Measurements from ENCODE around the gene SLIT1.

Gene SLIT1

GRCh38 chr10:97144297-97144696 is 41.5 kb downstream of the SLIT1 start:
- Histone ChIP-seq H3K36me3 (ENCODE audit: low read length) (no peaks in the 10 kb centered on the region), H3K27me3 (ENCODE audit: low read length) (no peaks in the 10 kb centered on the region), H4K20me1 (ENCODE audit: low read depth, low read length) (no peaks in the 10 kb centered on the region), H2AFZ (ENCODE audit: low read depth, low read length, severe bottlenecking) (no peak overlapping the region), H3K9me2 (replicated peaks; ENCODE audit: insufficient read depth, low read length) (no peaks in the 10 kb centered on the region), H3K9me3 (ENCODE audit: insufficient read depth, low read length) (no peaks in the 10 kb centered on the region), H3K4me2 (ENCODE audit: low read depth, low read length, poor library complexity, severe bottlenecking) (no peak overlapping the region), H3F3A (ENCODE audit: insufficient read depth) (no peaks in the 10 kb centered on the region), H3K9ac (ENCODE audit: low read length) (no peak overlapping the region), H3K79me2 (ENCODE audit: insufficient read depth, low read length) (no peaks in the 10 kb centered on the region), H3K27ac (ENCODE audit: low read depth, low read length) (no peak overlapping the region), H3K4me3 (ENCODE audit: insufficient read depth, low read length, poor library complexity, severe bottlenecking) (no peak overlapping the region)
- TF ChIP-seq CTCF (IDR thresholded peaks at IDR 0.05; ENCODE audit: insufficient read depth, low read length, poor library complexity, severe bottlenecking) (no peak), EZH2phosphoT487 (conservative IDR thresholded peaks at IDR 0.05; ENCODE audit: low read length) (no peak)

DNA sequence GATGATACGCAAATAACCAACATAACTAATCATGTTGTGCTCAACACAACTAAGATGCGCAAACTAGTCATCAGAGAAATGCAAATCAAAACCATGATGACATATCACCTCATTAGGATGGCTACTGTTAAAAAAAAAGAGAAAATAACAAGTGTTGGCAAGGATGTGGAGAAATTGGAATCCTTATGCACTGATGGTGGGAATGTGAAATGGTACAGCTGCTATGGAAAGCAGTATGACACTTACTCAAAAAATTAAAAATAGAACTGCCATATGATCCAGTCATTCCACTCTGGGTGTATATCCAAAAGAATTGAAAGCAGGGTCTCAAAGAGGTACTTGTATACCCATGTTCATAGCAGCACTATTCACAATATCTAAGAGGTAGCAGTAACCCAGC is 42.9 kb downstream of the SLIT1 start:
- H3K27me3 ChIP-seq (ENCODE audit: low read length): no peaks in the 10 kb centered on the region
- no peak overlapping the region for H2AFZ ChIP-seq (ENCODE audit: low read depth, low read length, severe bottlenecking)
- TF ChIP-seq CTCF (IDR thresholded peaks at IDR 0.05; ENCODE audit: insufficient read depth, low read length, poor library complexity, severe bottlenecking) (no peak), EZH2phosphoT487 (conservative IDR thresholded peaks at IDR 0.05; ENCODE audit: low read length) (no peak)
- no peak overlapping the region for H3K9ac ChIP-seq (ENCODE audit: low read length)
- no peak overlapping the region for H3K27ac ChIP-seq (ENCODE audit: low read depth, low read length)
- no peaks in the 10 kb centered on the region for H3K36me3 ChIP-seq (ENCODE audit: low read length)
- H3K9me3 ChIP-seq (ENCODE audit: insufficient read depth, low read length): no peaks in the 10 kb centered on the region
- H3K9me2 ChIP-seq (replicated peaks; ENCODE audit: insufficient read depth, low read length): no peaks in the 10 kb centered on the region
- no peaks in the 10 kb centered on the region for H3F3A ChIP-seq (ENCODE audit: insufficient read depth)
- H4K20me1 ChIP-seq (ENCODE audit: low read depth, low read length): no peaks in the 10 kb centered on the region
- no peak overlapping the region for H3K4me3 ChIP-seq (ENCODE audit: insufficient read depth, low read length, poor library complexity, severe bottlenecking)
- no peaks in the 10 kb centered on the region for H3K79me2 ChIP-seq (ENCODE audit: insufficient read depth, low read length)
- no peak overlapping the region for H3K4me2 ChIP-seq (ENCODE audit: low read depth, low read length, poor library complexity, severe bottlenecking)

GRCh38 chr10:97140902-97141745 is 44.6 kb downstream of the SLIT1 start:
- Histone ChIP-seq H3K79me2 (ENCODE audit: insufficient read depth, low read length) (no peaks in the 10 kb centered on the region), H3K9me3 (ENCODE audit: insufficient read depth, low read length) (no peaks in the 10 kb centered on the region), H3F3A (ENCODE audit: insufficient read depth) (no peaks in the 10 kb centered on the region), H4K20me1 (ENCODE audit: low read depth, low read length) (no peaks in the 10 kb centered on the region), H3K9me2 (replicated peaks; ENCODE audit: insufficient read depth, low read length) (no peaks in the 10 kb centered on the region), H3K4me2 (ENCODE audit: low read depth, low read length, poor library complexity, severe bottlenecking) (no peak overlapping the region), H3K27ac (ENCODE audit: low read depth, low read length) (no peak overlapping the region), H3K36me3 (ENCODE audit: low read length) (no peaks in the 10 kb centered on the region), H3K27me3 (ENCODE audit: low read length) (no peaks in the 10 kb centered on the region), H3K4me3 (ENCODE audit: insufficient read depth, low read length, poor library complexity, severe bottlenecking) (no peak overlapping the region), H3K9ac (ENCODE audit: low read length) (no peak overlapping the region), H2AFZ (ENCODE audit: low read depth, low read length, severe bottlenecking) (no peak overlapping the region)
- TF ChIP-seq CTCF (IDR thresholded peaks at IDR 0.05; ENCODE audit: insufficient read depth, low read length, poor library complexity, severe bottlenecking) (no peak), EZH2phosphoT487 (conservative IDR thresholded peaks at IDR 0.05; ENCODE audit: low read length) (no peak)

Data from SU-DHL-6 (cell line).